ENCODE measurements around the gene MZT2A.
"Not testable (repeated sequence)": the region's sequence is repeated elsewhere in the genome, so short reads cannot be mapped to it uniquely, and the experiment has no call there.

Gene MZT2A

GRCh38 chr2:131517106-131517831 is 25.1 kb upstream of the MZT2A start:
- H3K79me2 ChIP-seq (ENCODE audit: insufficient read depth, low read length): no peaks in the 10 kb centered on the region
- H4K20me1 ChIP-seq (ENCODE audit: low read depth, low read length): no peaks in the 10 kb centered on the region
- H3K9me3 ChIP-seq (ENCODE audit: insufficient read depth, low read length): no peaks in the 10 kb centered on the region
- H3K9me2 ChIP-seq (replicated peaks; ENCODE audit: insufficient read depth, low read length): no peaks in the 10 kb centered on the region
- H3K36me3 ChIP-seq (ENCODE audit: low read length): no peaks in the 10 kb centered on the region
- H3F3A ChIP-seq (ENCODE audit: insufficient read depth): no peaks in the 10 kb centered on the region
- H3K4me3 ChIP-seq (ENCODE audit: insufficient read depth, low read length, poor library complexity, severe bottlenecking): no peak overlapping the region
- no peaks in the 10 kb centered on the region for H3K27me3 ChIP-seq (ENCODE audit: low read length)
- H2AFZ ChIP-seq (ENCODE audit: low read depth, low read length, severe bottlenecking): no peak overlapping the region
- no peak overlapping the region for H3K9ac ChIP-seq (ENCODE audit: low read length)
- no peak overlapping the region for H3K27ac ChIP-seq (ENCODE audit: low read depth, low read length)
- no peak for TF ChIP-seq CTCF (IDR thresholded peaks at IDR 0.05; ENCODE audit: insufficient read depth, low read length, poor library complexity, severe bottlenecking)
- no peak for TF ChIP-seq EZH2phosphoT487 (conservative IDR thresholded peaks at IDR 0.05; ENCODE audit: low read length)
- no peak overlapping the region for H3K4me2 ChIP-seq (ENCODE audit: low read depth, low read length, poor library complexity, severe bottlenecking)

- not testable (repeated sequence) for H3F3A ChIP-seq (ENCODE audit: insufficient read depth); H3K36me3 ChIP-seq (ENCODE audit: low read length); H3K4me2 ChIP-seq (ENCODE audit: low read depth, low read length, poor library complexity, severe bottlenecking); H2AFZ ChIP-seq (ENCODE audit: low read depth, low read length, severe bottlenecking); H3K9ac ChIP-seq (ENCODE audit: low read length); H3K4me3 ChIP-seq (ENCODE audit: insufficient read depth, low read length, poor library complexity, severe bottlenecking); H4K20me1 ChIP-seq (ENCODE audit: low read depth, low read length); H3K9me2 ChIP-seq (replicated peaks; ENCODE audit: insufficient read depth, low read length); H3K27me3 ChIP-seq (ENCODE audit: low read length); H3K9me3 ChIP-seq (ENCODE audit: insufficient read depth, low read length); H3K79me2 ChIP-seq (ENCODE audit: insufficient read depth, low read length); H3K27ac ChIP-seq (ENCODE audit: low read depth, low read length)
Observed at GRCh38 chr2:131516621-131517020, 24.4 kb upstream of the MZT2A start.

DNA sequence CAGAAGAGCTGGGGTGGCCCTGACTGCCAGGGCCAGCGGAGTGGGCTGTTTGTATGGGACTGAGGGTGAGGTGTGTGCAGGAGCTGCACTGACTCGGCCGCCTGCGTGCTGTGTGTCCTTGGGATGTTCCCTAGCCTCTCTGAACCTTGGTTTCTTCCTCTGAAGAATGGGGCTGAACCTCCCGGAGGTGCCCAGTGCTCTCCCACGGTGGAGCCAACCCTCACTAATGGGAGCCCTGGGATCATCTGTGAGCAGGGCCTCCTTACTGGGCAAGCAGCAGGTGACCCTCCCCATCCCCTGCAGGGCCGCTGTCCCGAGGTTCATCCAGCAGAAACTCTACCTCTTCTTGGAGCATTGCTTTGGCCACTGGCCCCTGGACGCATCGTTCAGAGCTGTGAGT is 23.8 kb upstream of the MZT2A start:
- H3K9ac ChIP-seq (ENCODE audit: low read length): no peak overlapping the region
- no peak overlapping the region for H2AFZ ChIP-seq (ENCODE audit: low read depth, low read length, severe bottlenecking)
- no peaks in the 10 kb centered on the region for H3K27me3 ChIP-seq (ENCODE audit: low read length)
- H3K9me2 ChIP-seq (replicated peaks; ENCODE audit: insufficient read depth, low read length): no peaks in the 10 kb centered on the region
- no peaks in the 10 kb centered on the region for H3K9me3 ChIP-seq (ENCODE audit: insufficient read depth, low read length)
- H3K79me2 ChIP-seq (ENCODE audit: insufficient read depth, low read length): no peaks in the 10 kb centered on the region
- H3F3A ChIP-seq (ENCODE audit: insufficient read depth): no peaks in the 10 kb centered on the region
- H4K20me1 ChIP-seq (ENCODE audit: low read depth, low read length): no peaks in the 10 kb centered on the region
- H3K36me3 ChIP-seq (ENCODE audit: low read length): no peaks in the 10 kb centered on the region
- H3K27ac ChIP-seq (ENCODE audit: low read depth, low read length): no peak overlapping the region
- H3K4me2 ChIP-seq (ENCODE audit: low read depth, low read length, poor library complexity, severe bottlenecking): no peak overlapping the region
- no peak overlapping the region for H3K4me3 ChIP-seq (ENCODE audit: insufficient read depth, low read length, poor library complexity, severe bottlenecking)
- no peak for TF ChIP-seq EZH2phosphoT487 (conservative IDR thresholded peaks at IDR 0.05; ENCODE audit: low read length)

GRCh38 chr2:131515235-131515634 is 23.0 kb upstream of the MZT2A start:
- H3K9ac ChIP-seq (ENCODE audit: low read length); H2AFZ ChIP-seq (ENCODE audit: low read depth, low read length, severe bottlenecking); H3K36me3 ChIP-seq (ENCODE audit: low read length); H3K9me2 ChIP-seq (replicated peaks; ENCODE audit: insufficient read depth, low read length); H4K20me1 ChIP-seq (ENCODE audit: low read depth, low read length); H3K4me3 ChIP-seq (ENCODE audit: insufficient read depth, low read length, poor library complexity, severe bottlenecking); H3K27ac ChIP-seq (ENCODE audit: low read depth, low read length); H3K4me2 ChIP-seq (ENCODE audit: low read depth, low read length, poor library complexity, severe bottlenecking); H3F3A ChIP-seq (ENCODE audit: insufficient read depth); H3K27me3 ChIP-seq (ENCODE audit: low read length); H3K9me3 ChIP-seq (ENCODE audit: insufficient read depth, low read length); H3K79me2 ChIP-seq (ENCODE audit: insufficient read depth, low read length): not testable (repeated sequence)

DNA sequence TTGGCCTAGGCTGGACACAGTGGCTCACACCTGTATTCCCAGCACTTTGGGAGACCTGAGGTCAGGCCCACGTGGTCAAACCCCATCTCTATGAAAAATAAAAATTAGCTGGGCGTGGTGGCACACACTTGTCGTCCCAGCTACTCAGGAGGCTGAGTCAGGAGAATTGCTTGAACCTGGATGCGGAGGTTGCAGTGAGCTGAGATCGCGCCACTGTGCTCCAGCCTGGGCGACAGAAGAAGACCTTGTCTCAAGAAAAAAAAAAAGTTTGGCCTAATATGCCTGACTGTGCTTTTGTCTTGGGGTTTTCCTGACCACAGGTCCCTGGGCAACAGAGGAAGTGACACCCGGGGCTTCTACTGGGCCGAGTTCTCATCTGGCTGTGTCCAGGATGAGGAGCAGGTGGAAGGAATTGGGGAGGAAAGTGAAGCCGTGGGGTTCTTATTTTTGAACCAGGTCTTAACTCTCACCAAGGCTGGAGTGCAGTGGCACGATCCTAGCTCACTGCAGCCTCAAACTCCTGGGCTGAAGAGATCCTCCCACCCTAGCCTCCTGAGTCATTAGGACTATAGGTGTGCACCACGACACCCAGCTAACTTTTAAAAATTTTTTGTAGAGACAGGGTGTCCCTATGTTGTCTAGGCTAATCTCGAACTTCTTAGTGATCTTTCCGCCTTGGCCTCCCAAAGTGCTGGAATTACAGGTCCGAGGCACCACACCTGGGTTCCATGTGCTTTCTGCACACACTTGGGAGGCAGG is 22.4 kb upstream of the MZT2A start:
- H3K4me2 ChIP-seq (ENCODE audit: low read depth, low read length, poor library complexity, severe bottlenecking); H3K36me3 ChIP-seq (ENCODE audit: low read length): not testable (repeated sequence)

DNA sequence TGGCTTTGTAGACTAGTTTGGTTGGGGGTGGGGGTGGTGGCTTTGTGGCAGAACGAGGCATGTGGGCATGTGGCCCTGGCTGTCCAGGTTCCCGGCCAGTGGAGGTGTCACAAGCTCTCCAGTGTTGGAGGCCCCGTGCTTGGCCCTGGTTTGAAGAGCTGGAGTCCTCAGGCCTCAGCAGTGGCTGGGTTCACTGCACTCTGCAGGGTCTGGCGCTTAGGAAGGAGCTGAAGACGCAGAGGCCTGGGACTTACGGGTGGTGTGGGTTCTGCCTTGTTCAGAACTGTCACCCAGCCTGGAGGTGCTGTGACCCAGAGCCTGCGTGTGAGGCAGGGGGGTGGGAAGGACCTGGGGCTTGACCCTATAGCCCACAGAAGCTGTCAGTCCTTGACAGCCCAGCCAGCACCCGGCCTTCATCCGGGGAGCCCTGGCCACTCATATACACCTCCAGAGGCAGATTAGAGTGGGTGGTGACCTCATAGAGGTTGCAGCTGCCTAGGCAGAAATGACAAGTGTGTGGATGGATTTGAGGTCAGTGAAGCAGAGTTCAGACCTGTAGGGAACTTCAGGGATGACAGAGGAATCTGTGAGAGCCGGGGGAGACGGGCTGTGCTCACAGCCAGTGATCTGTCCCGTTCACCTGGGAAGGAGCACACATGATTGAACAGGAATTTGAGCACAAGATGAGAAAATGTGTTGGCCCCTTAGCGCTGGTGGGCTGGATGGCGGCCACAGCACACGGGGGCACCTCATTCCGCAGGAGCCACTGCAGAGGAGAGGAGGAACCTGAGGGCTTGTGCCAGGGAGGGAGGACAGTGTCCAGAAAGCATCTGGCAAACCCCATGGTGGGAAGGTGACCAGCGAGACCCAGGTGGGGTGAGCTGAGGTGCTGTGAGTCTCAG is 20.0 kb upstream of the MZT2A start:
- not testable (repeated sequence) for H3K36me3 ChIP-seq (ENCODE audit: low read length); H4K20me1 ChIP-seq (ENCODE audit: low read depth, low read length); H2AFZ ChIP-seq (ENCODE audit: low read depth, low read length, severe bottlenecking); H3K27me3 ChIP-seq (ENCODE audit: low read length); H3K9me3 ChIP-seq (ENCODE audit: insufficient read depth, low read length); H3K4me3 ChIP-seq (ENCODE audit: insufficient read depth, low read length, poor library complexity, severe bottlenecking); H3K79me2 ChIP-seq (ENCODE audit: insufficient read depth, low read length); H3K27ac ChIP-seq (ENCODE audit: low read depth, low read length); H3F3A ChIP-seq (ENCODE audit: insufficient read depth); H3K9ac ChIP-seq (ENCODE audit: low read length); H3K9me2 ChIP-seq (replicated peaks; ENCODE audit: insufficient read depth, low read length); H3K4me2 ChIP-seq (ENCODE audit: low read depth, low read length, poor library complexity, severe bottlenecking)

More for the DNA sequence above, 22.4 kb upstream of the MZT2A start:
- H3K27me3 ChIP-seq (ENCODE audit: low read length); H3K9me2 ChIP-seq (replicated peaks; ENCODE audit: insufficient read depth, low read length); H3F3A ChIP-seq (ENCODE audit: insufficient read depth); H3K27ac ChIP-seq (ENCODE audit: low read depth, low read length); H4K20me1 ChIP-seq (ENCODE audit: low read depth, low read length); H3K9ac ChIP-seq (ENCODE audit: low read length); H3K9me3 ChIP-seq (ENCODE audit: insufficient read depth, low read length); H2AFZ ChIP-seq (ENCODE audit: low read depth, low read length, severe bottlenecking); H3K4me3 ChIP-seq (ENCODE audit: insufficient read depth, low read length, poor library complexity, severe bottlenecking); H3K79me2 ChIP-seq (ENCODE audit: insufficient read depth, low read length): not testable (repeated sequence)

Measured in SU-DHL-6 (cell line).